ENCODE results near the gene RERG.

DNA sequence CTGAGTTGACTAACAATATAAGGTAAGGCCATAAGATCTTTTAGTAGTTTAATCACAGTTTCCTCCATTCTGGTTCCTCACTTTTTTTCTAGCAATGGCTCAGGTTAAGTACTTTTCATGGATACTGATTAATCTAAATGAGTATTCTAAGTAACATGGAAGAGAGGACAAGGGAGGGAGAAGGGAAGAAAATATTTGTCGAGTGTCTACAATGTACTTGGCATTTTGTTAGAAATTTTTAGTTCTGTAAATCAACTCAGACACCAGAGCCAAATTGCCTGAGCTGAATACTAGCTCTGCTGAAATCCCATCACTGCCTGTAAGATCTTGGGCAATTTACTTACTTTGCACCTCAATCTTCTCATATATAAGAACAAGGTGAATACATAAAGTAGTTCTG is 20.2 kb downstream of the RERG start:
- TF ChIP-seq, protein P1, sequence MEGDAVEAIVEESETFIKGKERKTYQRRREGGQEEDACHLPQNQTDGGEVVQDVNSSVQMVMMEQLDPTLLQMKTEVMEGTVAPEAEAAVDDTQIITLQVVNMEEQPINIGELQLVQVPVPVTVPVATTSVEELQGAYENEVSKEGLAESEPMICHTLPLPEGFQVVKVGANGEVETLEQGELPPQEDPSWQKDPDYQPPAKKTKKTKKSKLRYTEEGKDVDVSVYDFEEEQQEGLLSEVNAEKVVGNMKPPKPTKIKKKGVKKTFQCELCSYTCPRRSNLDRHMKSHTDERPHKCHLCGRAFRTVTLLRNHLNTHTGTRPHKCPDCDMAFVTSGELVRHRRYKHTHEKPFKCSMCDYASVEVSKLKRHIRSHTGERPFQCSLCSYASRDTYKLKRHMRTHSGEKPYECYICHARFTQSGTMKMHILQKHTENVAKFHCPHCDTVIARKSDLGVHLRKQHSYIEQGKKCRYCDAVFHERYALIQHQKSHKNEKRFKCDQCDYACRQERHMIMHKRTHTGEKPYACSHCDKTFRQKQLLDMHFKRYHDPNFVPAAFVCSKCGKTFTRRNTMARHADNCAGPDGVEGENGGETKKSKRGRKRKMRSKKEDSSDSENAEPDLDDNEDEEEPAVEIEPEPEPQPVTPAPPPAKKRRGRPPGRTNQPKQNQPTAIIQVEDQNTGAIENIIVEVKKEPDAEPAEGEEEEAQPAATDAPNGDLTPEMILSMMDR (conservative IDR thresholded peaks at IDR 0.05), result no peak
- TF ChIP-seq ZFX (IDR thresholded peaks at IDR 0.05), result no peak
